ENCODE results near the gene ZDHHC20. TPM values are rescaled to one million over a fixed set of nuclear protein-coding genes. Genes with fewer than 3 reads are reported as not detected.

Gene ZDHHC20
- total and polyA plus RNA-seq, 10 of the 15 experiments (the other 5 are each of a cell fraction or from before 2014, with no cell fraction given) = 8.6 to 57.8 (median 41.7) TPM

- ChIA-PET CTCF (no interaction called here), POLR2A (no interaction called here)
- ATAC-seq = no peak
Observed at GRCh38 chr13:21333186-21333585, 125.9 kb downstream of the ZDHHC20 start.

More at GRCh38 chr13:21333186-21333585, 125.9 kb downstream of the ZDHHC20 start:
- no peak overlapping the region for H3K4me3 ChIP-seq
- H3K79me2 ChIP-seq (ENCODE audit: control insufficient read depth, insufficient read depth, low read length) = no peaks in the 10 kb centered on the region
- no peaks in the 10 kb centered on the region for H3K27me3 ChIP-seq (replicated peaks in 1 of 2; ENCODE audit: control insufficient read depth in 2 of 2, insufficient read depth in 2 of 2, low read length in 1 of 2)
- SMC1A ChIA-PET (ENCODE audit: uncharacterized antibody, unreplicated experiment) = no interaction called here
- no peak overlapping the region for H3K27ac ChIP-seq (ENCODE audit: control insufficient read depth, insufficient read depth)
- no peak overlapping the region for H3K4me2 ChIP-seq (ENCODE audit: control insufficient read depth, insufficient read depth)
- no peaks in the 10 kb centered on the region for H4K20me1 ChIP-seq (ENCODE audit: control insufficient read depth, insufficient read depth)
- WGBS (ENCODE audit: insufficient coverage, insufficient replicate concordance, low lambda C conversion rate, missing lambda C conversion rate) = 49% methylated on average over 2 of the region's 2 CpGs
- TF ChIP-seq ATF2 (IDR thresholded peaks at IDR 0.05; ENCODE audit: low read length) (no peak), RELA (IDR thresholded peaks at IDR 0.05; ENCODE audit: borderline replicate concordance, partially characterized antibody) (no peak), RAD51 (IDR thresholded peaks at IDR 0.05) (no peak), SMAD5 (IDR thresholded peaks at IDR 0.05; ENCODE audit: low read depth) (no peak), PBX3 (IDR thresholded peaks at IDR 0.05; ENCODE audit: insufficient replicate concordance, low read depth, low read length) (no peak)
- no peak for DNase-seq (ENCODE audit: low read depth, low spot score)
- H3K9me3 ChIP-seq (replicated peaks; ENCODE audit: control insufficient read depth, insufficient read depth, low read length) = no peaks in the 10 kb centered on the region
- no peak overlapping the region for H2AFZ ChIP-seq (ENCODE audit: control insufficient read depth, low read depth, low read length)
- FAIRE-seq = no peak
- in situ Hi-C loops (cut with MboI) (no loop called here), intact Hi-C loops (cut with micrococcal nuclease; ENCODE audit: unreplicated experiment) (no loop called here)
- RAD21 ChIA-PET (ENCODE audit: unreplicated experiment) = no interaction called here
- no TSS peak for BruUV-seq (replicated peaks)
- H3K9ac ChIP-seq (ENCODE audit: control insufficient read depth, insufficient read depth, low read length) = no peak overlapping the region
- H3K36me3 ChIP-seq (ENCODE audit: control insufficient read depth in 2 of 2, insufficient read depth in 2 of 2, low read length in 1 of 2) = no peaks in the 10 kb centered on the region
- H3K4me1 ChIP-seq (ENCODE audit: control insufficient read depth, insufficient read depth, low read length) = peaks cover 27% of the 10 kb centered on the region
